Dedifferentiated amniotic fluid mesenchymal stem cell (primary cell): ENCODE measurements around the gene FGGY.

Experiments
- DNase-seq: peaks from one replicate; pipeline ENCODE4 v3.0.0-alpha.2; 2016; ENCODE audit errors: extremely low spot score

The FGGY gene

DNA sequence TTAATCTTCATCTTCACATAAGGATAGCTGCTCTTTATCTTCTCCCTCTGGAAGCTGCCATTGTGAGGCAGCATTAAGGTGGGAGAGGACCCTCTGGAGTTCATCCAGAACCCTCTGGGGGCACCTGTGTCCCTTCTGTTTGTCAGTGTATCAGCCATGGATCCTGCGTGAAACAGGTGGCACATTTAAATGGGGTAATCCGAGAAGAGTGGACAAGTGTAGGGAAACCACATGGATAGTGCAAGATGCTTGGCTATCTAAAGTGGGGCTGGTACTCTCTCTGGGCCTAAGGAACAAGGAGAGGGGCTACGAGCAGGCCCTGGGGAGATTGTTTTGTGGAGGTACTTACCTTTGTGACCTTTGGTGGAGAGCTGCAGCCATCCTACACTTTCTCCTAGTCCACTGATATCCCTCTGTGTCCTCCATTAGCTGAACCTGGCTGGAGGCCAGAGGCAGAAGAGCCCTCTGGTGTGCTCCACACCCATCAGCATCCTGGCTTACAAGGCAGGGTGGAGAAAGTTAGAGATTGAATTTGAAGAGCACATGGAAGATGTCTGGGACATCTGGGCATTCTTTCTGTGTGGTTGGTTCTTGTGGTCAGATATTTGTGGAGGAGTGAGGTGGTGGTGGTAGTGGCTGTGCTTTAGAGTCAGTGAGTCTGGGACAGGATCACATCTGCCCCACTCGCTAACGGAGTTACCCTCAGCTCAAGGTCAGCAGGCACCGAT lies 117.7 kb downstream of the FGGY start:
- DNase-seq, result no peak

DNA sequence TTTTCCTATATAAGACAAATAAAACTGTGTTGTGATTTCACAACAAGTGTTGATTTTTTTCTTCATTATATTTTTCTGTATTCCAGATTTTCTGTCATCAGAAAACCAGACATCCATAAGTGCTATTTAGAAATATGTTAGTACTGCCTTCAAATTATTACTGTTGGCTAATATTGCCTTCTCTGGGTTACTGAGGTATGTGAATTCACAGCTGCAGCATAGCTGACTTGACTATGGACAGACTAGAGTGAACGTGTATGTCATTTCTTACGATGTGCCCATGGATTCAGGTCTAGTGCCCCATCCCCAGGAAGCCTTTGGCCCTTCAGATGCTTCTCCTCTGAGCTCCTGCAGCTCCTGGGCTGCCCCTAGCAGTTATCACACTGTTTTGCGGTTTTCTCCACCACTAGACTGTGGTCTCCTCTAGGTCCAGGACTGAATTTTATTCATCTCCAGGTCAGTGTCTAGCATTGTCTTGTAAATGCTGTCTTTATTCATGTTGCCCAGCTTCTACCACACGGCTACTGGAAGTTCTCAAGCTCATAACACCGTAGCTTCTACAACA lies 118.5 kb downstream of the FGGY start:
- DNase-seq, result no peak

DNA sequence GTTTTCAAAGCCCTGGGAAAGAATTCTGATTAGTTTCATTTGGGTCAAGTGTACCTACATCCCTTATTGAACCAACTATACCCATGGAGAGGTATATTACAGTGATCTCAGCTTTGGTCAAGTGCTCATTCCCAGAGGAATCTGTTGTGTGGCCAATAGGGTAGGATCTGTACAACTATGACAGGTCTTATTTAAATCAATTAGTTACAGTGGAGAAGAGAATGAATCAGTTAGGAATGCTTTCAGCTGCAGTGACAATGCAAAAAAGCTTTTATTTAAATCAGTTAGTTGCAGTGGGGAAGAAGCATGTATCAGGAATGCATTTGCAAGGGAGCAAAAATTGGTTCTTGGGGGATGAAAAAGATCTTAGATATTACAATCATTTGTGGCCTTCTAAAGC lies 119.0 kb downstream of the FGGY start:
- DNase-seq, result no peak

DNA sequence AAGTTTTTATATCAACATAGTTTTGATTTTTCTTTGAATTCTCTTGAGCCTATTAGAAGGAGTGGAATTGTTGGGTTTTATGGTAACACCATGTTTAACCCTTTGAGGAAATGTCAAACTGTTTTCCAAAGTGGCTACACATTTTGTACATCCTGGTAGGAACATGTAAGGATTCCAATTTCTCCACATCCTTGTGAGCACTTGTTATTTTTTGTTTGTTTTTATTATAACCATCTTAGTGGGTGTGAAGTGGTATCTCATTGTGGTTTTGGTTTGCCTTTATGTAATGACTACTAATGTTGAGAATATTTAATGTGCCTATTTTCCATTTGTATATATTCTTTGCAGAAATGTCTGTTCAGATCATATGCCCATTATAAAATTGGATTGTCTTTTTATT lies 120.5 kb downstream of the FGGY start:
- no peak for DNase-seq

DNA sequence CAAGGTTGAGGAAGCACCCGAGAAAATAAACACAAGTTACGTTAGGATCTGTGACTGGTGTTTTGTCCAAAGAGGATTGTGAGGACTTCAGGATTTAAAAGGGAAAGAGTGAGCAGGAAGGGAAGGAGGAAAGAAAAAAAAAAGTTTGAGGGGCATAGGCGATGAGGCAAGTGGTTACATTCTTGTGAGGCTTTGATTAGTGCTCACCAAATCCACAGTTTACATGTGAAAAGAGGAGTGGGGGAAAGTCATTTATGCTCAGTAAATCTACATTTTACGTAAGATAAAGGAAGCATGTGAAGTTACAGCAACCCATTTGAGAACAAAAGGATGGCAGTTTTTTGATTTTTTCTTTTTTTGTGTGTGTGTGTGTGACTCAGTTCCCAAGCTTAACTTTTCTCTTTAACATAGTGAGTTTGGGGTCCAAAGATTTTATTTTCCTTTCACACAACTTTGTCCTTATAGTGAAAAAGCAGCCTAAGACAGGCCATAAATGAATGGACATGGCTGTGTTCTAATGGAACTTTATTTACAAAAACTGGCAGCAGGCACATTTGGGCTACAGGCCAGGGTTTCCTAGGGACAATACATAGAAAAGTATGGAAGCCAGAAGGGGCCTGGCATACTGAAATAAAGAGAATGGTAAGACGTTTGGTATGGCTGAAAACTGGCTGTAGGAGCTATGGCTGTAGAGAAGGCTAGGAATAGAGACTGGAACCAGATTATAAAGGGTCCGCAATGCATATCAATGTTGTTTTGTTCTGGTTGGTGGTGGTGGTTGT lies 121.7 kb downstream of the FGGY start:
- DNase-seq, result no peak

DNA sequence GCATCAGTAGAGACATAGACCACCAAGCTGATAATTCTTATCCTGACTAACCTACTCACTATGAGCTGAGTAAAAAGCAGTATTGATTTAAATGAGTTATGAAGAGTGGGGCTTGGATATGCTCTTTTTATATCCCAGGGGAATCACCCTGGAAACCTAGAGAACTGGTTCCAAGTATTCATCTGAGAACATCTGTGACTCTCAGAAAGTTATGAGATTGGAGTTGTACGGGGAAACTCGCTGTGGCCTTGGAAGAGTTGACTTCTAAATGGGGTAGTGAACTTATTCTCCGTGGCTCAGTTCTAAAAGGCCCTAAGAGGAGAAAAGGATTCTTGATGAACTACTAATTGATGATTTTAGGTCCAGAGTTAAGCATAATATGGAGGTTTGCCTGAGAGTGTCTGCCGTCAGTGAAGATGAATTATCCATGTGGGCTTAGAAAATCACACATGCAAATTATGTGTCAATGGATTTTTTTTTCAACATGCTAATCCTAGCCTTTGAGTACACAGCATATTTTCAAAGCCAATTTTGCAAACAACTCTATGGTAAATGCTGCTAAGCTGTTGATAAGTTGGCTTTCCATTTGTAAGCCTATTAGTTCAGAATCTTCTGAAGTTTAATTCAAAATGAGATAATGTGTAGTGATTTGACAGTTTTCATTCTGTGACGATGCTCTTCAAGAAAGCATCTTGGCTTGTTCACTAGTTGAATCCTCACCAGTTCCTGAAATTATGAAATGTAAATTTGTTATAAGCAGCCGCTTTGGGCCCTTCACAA lies 122.7 kb downstream of the FGGY start:
- no peak for DNase-seq

DNA sequence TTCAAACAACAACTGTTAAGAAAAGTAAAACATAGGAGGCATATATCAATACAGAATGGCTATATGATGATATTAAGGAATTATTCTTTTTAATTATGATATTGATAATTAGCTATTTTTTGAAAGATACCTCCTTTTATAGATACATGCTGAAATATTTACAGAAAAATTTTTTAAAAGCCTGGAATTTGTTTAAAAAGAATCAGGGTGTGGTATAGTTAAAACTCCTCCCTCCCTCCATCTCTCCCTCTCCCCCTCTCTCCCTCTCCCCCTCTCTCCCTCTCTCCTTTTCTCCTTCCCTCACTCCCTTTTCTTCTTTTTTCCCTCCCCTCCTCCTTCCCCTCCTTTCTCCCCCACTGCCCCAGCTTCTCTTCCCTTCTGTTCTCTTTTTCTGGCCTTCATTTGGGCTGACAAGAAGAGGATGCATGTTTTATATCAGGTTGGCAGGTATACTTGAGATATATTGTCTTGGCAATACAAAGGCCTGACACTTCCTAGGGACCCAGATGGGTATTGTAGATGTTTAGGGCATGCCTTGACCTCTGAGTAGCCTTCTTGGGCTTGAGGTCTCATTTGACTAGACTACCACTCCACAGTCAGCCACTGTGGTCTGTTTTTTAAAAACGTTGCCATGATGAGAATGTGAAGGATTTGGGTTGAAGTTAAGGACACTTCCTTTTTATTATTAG lies 124.5 kb downstream of the FGGY start:
- no peak for DNase-seq

DNA sequence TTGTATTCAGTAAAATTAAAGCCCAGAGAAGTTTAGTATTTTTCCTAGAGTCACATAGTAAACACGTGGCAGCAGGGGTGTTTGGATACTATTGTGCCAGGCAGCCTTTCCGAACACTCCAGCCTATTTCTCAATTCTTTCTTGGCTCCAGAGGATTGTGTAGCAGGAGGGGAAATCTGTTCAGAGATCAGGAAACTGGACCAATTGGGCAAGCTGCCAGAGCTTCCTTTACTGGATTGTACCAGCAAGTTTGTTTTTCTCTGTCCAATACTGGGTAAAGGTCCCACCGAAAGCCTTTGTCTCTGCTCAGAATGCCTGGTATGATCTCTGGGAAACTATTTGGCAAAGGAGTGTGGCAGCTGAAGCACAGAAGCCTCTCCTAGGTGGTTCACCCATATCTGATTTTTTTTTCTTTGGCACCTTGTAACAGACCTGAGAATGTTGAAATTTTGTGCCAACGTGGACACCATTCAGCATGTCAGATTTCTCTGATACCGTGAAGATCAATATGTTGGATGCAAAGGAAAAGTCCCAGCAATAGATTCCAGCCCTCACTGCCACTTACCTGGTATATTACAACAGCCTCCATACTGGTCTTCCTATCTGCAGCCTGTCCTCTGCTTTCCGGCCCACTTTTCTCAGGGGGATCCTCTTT lies 126.2 kb downstream of the FGGY start:
- DNase-seq, result no peak

DNA sequence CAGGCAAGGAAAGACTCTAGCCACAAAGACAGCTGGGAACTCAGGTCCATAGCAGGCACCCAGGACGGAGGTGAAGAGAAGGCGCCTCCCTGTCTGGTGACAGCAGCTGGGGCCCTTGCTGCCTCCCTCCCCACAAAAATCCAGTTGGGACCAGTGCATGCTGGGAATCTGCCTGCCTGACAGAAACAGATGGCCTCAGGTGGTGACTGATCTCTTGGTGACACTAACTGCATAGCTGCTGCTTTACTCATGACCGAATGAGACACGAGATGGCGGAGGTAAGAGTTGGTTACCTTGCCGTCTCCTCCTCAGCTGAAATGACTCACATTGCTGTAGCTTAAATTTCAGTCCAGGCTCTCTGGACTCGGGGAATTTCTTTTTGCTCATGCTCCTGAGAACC lies 130.3 kb downstream of the FGGY start:
- DNase-seq, result no peak

DNA sequence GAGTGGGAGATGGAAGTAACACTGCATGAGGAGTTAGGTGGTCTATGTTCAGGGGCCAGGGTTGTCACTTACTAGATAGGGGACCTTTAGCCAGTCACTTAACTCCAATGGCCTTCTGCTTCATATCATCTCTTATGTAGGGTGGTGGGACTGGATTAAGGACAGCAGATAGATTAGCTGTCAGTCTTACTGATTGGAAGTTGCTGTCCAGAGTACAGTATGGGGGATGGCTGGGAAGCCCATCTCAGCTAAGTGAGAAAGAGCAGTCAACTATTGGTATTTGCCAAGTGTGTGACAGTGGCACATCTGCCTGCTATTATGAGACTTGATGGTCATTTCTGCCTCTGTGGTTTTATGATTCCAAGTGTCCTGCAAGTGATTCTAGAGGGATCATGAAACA lies 130.9 kb downstream of the FGGY start:
- no peak for DNase-seq

DNA sequence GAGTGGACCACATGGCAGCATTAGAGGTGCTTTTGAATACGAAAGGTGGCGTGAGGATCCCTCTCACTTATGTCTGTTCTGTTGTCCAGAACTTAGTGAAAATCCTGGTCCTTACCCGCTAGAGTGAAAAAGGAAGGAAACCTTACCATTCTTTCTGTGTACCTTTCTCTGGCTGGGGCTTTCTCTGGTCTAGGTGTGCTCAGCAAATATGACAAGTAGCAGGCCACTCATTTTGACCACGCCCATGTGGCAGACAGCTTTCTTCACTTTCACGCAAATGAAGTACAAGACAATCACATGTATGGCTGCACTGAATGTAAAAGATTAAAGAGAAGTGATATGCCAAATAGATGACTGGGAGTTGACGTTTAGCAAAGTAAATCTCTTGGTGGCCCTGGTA lies 131.9 kb downstream of the FGGY start:
- DNase-seq, result no peak

DNA sequence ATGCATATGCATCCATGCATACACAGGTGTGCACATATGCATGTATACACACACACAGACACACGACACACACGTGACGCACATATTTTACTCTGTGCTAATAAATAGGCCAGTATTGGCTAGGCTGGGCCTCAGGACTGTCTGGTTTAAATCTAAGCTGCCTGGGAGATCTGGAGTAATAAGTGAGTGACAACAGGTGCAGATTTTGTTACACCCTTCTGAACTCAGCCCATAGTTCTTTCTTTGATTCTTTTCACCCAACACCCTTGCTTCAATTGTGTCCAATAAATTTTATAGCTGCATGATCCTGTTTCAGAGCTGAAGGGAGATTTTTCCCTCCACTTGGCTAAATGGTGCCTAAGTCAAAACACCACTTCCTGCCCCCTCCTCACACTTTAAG lies 132.8 kb downstream of the FGGY start:
- no peak for DNase-seq

DNA sequence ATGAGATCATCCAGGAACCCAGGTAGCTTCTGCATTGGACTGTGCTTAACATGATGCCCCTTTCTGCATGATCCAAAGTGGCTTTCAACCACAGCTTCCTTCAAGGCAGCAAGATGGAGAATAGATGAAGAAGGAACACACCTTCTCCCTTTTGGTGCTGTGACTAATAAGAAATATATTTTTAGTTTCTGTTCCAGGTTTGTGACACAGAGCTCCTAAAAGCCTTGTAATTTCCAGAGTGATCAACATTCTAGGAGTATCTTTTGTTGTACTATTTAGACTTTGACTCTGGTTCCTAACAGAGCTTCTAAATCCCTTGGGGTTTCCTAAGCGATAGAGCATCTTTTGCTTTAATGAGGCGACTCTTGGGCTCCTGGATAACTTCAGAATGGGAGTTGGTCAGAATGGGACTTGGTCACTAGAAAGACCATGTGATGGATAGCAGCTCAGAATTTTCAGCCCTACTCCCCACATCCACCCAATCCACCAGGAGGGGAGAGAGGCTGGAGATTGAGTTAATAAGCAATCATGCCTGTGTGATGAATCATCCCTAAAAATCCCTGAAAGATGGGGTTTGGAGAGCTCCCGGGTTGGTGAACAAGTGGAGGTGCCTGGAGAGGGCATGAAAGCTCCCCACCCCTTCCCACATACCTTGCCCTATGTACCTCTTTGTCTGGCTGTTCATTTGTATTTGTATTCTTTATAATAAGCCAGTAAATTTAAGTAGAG lies 134.8 kb downstream of the FGGY start:
- no peak for DNase-seq

DNA sequence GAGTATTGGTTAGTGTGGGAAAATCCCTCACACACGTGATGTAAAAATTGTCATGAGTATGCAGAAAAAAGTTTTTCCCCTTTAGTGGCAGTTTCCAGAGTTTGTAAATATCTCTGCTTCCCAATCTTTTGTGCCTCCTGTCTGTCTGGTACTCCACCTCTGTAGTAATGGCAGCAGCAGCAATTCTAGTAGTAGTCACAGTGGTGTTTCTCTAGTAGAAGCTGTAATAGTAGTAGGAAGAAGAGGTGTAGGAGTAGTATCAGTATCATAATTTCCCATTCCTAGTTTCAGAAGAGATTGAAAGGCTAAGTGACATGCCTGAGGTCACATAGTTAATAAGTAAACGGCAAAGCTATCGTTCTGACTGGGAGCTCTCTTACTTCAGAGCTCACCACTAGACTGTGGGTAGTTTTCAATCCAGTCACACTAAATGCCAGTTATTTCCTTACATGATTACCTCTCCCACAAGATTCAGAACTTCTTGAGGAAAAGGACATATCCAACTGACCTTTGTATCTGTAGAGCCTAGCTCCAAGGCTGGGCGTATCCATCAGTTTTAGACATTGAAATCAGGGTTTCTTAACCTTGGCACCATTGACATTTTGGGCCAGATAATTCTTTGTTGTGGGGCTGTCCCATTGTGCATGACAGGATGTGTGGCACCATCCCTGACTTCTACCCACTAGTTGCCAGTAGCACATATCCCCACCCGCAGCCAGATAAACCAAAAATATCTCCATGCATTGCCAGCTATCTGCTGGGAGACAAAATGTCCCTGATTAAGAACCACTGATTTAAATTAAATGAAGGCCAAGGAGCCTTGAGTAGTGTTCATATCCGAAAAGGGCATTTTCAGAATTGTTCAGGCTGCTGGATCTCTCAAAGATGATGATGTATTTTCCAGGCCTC lies 135.9 kb downstream of the FGGY start:
- DNase-seq, result no peak

DNA sequence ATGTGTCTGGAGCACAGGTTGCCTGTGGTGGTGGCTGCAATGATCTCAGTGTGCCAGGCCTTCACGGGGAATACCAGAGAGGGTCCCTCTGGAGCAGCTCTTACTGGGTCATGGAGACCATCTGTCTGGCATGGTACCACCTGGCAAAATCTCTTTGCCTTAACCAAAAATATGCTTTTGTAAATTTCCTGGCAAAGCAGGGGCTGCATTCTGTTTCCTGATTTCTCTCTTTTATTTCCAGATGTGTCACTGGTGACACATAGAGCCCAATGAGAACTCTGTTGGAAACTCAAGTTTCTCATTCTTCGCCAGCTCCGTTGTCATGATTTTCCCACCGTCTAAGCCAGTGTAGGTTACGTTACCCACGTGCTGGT lies 136.5 kb downstream of the FGGY start:
- DNase-seq, result no peak

DNA sequence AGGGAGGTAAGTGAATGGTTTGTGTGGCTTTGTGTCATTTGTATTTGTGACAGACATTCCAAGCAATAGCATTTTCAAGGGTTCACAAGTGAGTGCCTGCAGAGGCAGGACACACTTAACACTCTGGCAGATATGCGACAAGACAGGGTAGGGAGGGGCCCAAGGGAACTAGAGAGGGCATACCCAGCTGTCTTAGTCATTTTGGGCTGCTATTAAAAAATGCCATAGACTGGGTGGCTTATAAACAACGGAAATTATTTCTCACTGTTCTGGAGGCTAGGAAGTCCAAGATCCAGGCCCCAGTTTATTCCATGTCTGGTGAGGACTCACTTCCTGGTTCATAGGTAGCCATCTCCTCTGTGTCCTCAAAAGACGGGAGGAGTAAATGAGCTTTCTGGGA lies 137.4 kb downstream of the FGGY start:
- DNase-seq, result no peak

DNA sequence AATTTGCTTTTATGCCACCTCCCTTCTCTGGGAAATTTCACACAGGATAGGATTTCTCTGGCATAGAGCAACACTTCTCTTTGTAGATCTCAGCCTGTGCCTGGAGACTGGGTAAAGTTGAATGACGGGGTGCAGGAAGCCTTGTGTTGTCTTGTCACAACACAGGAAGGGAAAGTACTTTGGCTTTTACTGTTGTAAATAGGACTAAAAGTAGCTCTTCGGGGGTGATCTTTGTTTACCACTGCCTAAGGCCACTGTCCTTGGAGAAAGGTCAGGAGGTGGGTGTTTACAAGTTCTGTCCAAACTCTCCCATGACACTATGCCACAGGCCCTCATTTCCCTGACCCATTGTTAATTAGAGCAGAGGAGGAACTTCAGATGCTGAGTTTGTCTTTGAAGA lies 139.7 kb downstream of the FGGY start:
- no peak for DNase-seq

DNA sequence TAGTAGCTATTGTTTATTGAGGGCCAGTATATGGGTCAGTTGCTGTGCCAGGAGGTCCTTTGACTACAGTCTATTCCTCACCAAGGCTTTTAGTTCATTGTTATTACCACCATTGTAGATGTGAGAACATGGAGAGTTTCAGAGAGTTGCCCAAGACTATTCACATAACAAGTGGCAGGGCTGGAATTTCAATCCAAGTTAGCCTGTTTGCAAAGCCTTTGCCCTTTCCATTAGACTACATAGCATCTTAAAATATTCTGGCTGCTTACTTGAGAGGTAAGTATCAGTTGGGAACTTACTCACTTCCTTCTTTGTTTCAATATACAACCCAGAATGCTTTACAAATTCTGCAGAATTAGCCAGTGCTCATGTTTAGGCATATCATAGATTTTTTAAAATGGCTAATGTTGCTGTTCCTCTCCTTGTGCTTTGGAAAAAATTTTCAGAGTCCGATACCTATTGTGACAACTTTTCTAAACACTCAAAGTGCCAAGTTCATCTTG lies 141.2 kb downstream of the FGGY start:
- no peak for DNase-seq

DNA sequence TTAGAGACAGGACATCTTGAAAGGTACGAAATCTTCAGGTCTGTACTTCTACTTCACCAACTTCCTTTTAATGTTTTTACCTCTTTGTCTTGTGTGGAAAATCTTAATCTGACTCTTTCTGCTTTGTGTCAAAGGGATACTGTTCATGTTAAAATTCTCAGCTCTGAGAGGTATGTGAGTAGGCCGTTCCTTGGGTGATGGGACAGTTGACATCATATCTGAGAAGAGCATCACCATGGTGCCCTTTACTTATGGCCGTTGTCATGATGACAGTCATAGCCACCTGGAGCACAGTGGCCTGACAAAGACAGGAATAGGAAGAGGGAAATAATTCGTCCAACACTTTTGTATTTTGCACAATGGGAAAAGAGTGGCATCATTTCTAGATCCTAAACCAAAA lies 145.6 kb downstream of the FGGY start:
- DNase-seq, result no peak
